Thoracic aorta (tissue), 2 donors: ENCODE measurements around the gene SLC12A4. TPM values are rescaled to one million over a fixed set of nuclear protein-coding genes. Genes with fewer than 3 reads are reported as not detected.
A peak's percentile ranks its signal among the peaks of the same experiment; 100 is the strongest.

Experiments
- ATAC-seq: fragments of 150-250 bp; one replicate; pipeline ENCODE4 v1.8.0; 2017; ENCODE audit warnings: low read depth; ENCODE audit not compliant: insufficient number of reproducible peaks, low FRiP score
- DNase-seq: peaks from one replicate; pipeline ENCODE4 v3.0.0-alpha.2; 2020; ENCODE audit warnings: low spot score
- H3K27ac ChIP-seq, 2 donors: fragments of 200-600 bp; sonication (generic); 1 replicate in 1 of 2; 2 replicates in 1 of 2; pipeline ENCODE4 v1.5.1; 2016; ENCODE audit warnings: mild to moderate bottlenecking in 2 of 2, moderate library complexity in 2 of 2
- H3K27me3 ChIP-seq: fragments of 200-600 bp; sonication (generic); replicated peaks from 2 replicates; pipeline ENCODE4 v1.6.0; 2016; ENCODE audit warnings: mild to moderate bottlenecking; ENCODE audit not compliant: insufficient read depth
- H3K36me3 ChIP-seq: fragments of 200-600 bp; sonication (generic); one replicate; pipeline ENCODE4 v1.5.1; 2016
- H3K4me1 ChIP-seq, 2 donors: fragments of 200-600 bp; sonication (generic); 1 replicate in 1 of 2; 2 replicates in 1 of 2; pipeline versions ENCODE4 v1.5.1 to v1.6.0; 2016; ENCODE audit warnings: low read depth in 2 of 2, mild to moderate bottlenecking in 1 of 2; ENCODE audit not compliant: control insufficient read depth in 1 of 2
- H3K4me3 ChIP-seq: fragments of 200-600 bp; sonication (generic); 2 replicates; pipeline ENCODE4 v1.5.1; 2016; ENCODE audit warnings: mild to moderate bottlenecking
- H3K9me3 ChIP-seq: fragments of 200-600 bp; sonication (generic); 2 replicates; pipeline ENCODE4 v1.5.1; 2016
- total RNA-seq, 2 donors: library from RNA; depleted of rRNA; stranded (reverse); fragments of >200 nt; gene quantifications; one replicate each; pipeline versions ENCODE4 v1.1.0 to v1.2.3, GENCODE V29; 2016
- TF ChIP-seq, protein P1 (sequence below): fragments of 200-600 bp; sonication (generic); IDR thresholded peaks from one replicate; pipeline ENCODE4 v1.5.1; 2019; ENCODE audit warnings: antibody characterized with exemption

Gene SLC12A4
- total RNA-seq, 2 donors from 2014 or later: 163 to 168 TPM

DNA sequence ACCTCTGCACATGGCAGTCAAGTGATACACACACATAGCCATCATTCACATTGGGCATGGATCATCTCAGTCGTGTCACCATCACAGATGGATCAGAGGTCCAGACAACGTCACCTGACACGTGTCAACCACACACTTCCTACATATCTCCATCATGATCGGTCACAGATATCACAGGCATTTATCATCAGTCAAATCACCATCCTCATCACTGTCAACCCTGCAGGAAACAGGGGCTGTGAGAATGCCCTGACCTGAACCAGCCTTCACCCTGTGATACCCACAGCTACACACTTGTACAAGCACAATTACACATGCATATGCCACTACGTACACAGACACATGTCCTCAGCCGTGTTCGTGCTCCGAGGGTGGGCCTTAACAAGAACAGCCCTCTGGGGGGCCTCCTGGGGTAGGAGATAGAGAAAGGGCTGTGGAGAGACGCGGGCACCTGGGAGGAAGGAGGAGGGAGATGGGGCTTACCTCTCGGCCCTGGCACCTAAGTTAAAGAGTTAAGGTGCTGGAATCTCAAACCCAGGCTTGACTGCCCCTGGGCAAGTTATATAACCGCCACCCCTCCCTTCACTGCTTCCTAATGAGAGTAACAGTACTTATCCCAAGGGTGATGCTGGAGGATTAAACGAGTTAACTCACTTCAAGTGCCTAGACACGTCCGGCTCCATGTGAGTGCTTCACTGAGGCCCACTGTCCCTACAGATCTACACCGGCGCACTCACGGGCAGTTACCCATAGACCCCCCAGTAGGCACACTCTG is 1.1 kb downstream of the SLC12A4 start:
- no peaks in the 10 kb centered on the region for H3K27me3 ChIP-seq
- peak overlapping the region; percentile 84 for H3K4me3 ChIP-seq
- peaks cover 26 to 52% of the 10 kb centered on the region in 2 donors for H3K4me1 ChIP-seq
- DNase-seq: no peak
- H3K27ac ChIP-seq: peak overlapping the region; percentile 94 to 96
- TF ChIP-seq, protein P1, sequence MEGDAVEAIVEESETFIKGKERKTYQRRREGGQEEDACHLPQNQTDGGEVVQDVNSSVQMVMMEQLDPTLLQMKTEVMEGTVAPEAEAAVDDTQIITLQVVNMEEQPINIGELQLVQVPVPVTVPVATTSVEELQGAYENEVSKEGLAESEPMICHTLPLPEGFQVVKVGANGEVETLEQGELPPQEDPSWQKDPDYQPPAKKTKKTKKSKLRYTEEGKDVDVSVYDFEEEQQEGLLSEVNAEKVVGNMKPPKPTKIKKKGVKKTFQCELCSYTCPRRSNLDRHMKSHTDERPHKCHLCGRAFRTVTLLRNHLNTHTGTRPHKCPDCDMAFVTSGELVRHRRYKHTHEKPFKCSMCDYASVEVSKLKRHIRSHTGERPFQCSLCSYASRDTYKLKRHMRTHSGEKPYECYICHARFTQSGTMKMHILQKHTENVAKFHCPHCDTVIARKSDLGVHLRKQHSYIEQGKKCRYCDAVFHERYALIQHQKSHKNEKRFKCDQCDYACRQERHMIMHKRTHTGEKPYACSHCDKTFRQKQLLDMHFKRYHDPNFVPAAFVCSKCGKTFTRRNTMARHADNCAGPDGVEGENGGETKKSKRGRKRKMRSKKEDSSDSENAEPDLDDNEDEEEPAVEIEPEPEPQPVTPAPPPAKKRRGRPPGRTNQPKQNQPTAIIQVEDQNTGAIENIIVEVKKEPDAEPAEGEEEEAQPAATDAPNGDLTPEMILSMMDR: no peak
- peaks cover 11% of the 10 kb centered on the region for H3K36me3 ChIP-seq
- ATAC-seq: no peak
- H3K9me3 ChIP-seq: no peaks in the 10 kb centered on the region

DNA sequence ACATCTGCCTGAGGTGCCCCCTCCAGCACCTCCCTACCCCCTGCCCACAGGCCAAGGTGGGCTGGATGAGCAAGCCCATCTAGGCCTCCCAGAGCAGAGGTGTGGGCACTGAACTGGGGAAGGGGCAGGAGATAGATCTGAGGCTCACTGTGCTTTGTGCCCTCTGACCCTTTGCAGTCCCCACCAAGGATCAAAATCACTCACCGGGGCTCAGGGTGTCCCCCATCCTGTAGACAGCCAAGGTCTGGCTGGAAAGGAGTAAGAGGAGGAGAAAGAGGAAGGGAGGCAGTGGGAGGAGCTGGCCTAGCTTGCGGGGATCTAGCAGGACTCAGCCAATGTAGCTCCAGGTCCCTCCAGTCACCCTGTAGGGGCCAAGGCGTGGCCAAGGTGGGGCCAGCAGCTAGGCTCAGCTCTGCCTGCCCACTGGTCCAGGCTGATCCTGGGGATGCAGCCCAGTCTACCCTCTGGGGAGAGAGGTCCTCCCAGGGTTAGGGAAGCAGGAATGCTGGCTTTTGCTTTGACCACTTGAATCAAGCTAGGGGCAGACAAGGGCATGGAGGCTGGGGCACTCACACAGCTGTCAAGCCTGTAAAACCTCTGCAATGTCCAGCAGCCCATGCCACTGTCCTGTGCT is 1.8 kb downstream of the SLC12A4 start:
- H3K36me3 ChIP-seq: peaks cover 18% of the 10 kb centered on the region
- ATAC-seq (no peak), DNase-seq (no peak)
- peak overlapping the region; percentile 84 for H3K4me3 ChIP-seq
- peak overlapping the region; percentile 94 to 96 for H3K27ac ChIP-seq
- H3K4me1 ChIP-seq: peaks cover 26 to 59% of the 10 kb centered on the region in 2 donors
- no peaks in the 10 kb centered on the region for H3K27me3 ChIP-seq
- TF ChIP-seq, protein P1: no peak
- H3K9me3 ChIP-seq: no peaks in the 10 kb centered on the region

DNA sequence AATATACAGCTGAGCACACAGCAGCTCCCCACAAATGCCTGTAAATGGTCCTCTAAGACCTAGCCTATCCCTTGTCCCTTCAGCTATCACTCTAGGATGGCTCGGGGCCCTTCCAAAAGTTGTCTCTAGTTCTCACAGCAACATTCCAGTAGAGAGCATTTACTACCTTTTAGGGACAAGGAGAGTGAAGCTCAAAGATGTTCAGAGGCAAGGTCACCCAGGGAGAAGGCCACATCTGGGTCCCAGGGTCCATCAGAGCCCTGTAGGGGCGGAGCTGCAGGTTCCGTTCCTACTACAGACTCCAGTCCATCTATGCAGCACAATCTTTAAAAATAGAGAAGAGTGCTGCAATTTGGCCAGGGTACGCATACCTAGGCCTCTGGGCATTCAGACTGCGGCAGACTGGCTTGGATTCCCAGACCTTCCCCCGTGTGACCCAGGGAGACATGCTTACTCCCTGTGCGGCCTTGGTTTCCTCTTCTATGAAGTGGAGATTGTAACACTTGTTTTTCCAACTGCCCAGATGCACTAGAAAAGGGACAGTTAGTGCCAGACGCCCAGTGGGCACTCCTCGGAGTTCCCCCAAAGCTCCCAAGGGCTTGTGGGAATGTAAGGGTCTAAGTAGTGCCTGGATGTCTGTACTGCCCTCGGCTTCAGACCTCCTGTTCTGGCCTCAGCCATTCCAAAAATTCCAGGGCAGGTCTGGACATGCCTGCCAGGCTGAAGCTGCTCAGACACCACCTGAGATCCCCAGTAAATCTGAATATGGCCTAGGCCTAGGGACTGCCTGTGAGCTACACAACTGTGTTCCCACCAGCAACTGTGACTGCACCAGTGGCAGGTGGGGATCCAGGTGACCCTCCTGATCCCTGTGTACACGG is 2.5 kb downstream of the SLC12A4 start:
- peak overlapping the region; percentile 94 to 96 for H3K27ac ChIP-seq
- peak overlapping the region; percentile 84 for H3K4me3 ChIP-seq
- H3K27me3 ChIP-seq: no peaks in the 10 kb centered on the region
- no peak for DNase-seq
- peaks cover 25% of the 10 kb centered on the region for H3K36me3 ChIP-seq
- no peak for ATAC-seq
- TF ChIP-seq, protein P1: no peak
- peaks cover 26 to 61% of the 10 kb centered on the region in 2 donors for H3K4me1 ChIP-seq
- no peaks in the 10 kb centered on the region for H3K9me3 ChIP-seq

DNA sequence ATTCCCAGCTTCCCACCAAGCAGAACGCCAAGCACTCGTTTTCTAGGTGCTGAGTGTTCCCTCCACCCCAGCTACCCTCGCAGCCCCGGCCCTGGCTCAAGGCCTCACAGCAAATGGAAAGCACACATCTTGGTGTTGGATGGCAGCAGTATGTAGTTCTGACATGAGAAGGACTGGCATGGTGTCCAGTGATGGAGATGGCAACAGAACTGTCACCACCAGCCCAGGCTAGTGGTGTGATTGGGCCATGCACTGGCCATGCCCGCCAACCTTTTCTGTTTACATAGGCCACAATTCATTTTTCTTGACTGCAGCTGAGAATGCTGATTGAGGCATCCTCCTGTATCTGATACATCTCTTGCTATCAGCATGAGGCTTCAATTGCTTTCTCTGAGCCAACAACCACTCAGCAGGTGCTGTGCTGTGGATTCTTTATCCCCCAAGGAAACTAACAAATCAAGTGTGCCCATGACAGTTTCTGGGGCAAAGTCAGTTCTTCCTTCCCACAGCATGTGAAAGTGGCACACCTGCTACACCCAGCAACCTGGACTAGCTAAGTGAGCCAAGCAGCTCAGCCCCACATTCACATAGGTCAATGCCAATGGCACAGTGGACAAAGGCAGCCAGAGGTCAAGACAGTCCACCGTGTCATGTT is 3.8 kb downstream of the SLC12A4 start:
- Histone ChIP-seq H3K27me3 (no peaks in the 10 kb centered on the region), H3K4me1 (peaks cover 33 to 73% of the 10 kb centered on the region in 2 donors), H3K4me3 (peak overlapping the region; percentile 41), H3K9me3 (no peaks in the 10 kb centered on the region), H3K27ac (peak overlapping the region; percentile 55 to 94), H3K36me3 (peaks cover 38% of the 10 kb centered on the region)
- DNase-seq (no peak), ATAC-seq (no peak)
- TF ChIP-seq, protein P1: no peak
